Body of pancreas (tissue), 4 donors: ENCODE results near the gene SENP2. TPM values are rescaled to one million over a fixed set of nuclear protein-coding genes. Genes with fewer than 3 reads are reported as not detected.

Source experiments
- ATAC-seq: fragments of 150-250 bp; one replicate; pipeline ENCODE4 v1.9.1; 2016
- DNase-seq, 4 donors: peaks; one replicate each; pipeline ENCODE4 v3.0.0-alpha.2; 2019
- H3K27ac ChIP-seq, 4 donors: fragments of 200-600 bp; sonication (generic); 1 replicate in 3 of 4; 2 replicates in 1 of 4; pipeline versions ENCODE4 v1.5.1 to v1.6.1; 2016 to 2019; ENCODE audit warnings: mild to moderate bottlenecking in 1 of 4, mixed read lengths in 1 of 4, moderate library complexity in 1 of 4
- H3K27me3 ChIP-seq, 2 donors: fragments of 200-600 bp; sonication (generic); one replicate each; pipeline ENCODE4 v1.6.0; 2016; ENCODE audit warnings: mild to moderate bottlenecking in 1 of 2
- H3K36me3 ChIP-seq, 2 donors: fragments of 200-600 bp; sonication (generic); replicated peaks in 1 of 2; 2 replicates each; pipeline ENCODE4 v1.5.1; 2016; ENCODE audit warnings: low read depth in 2 of 2; ENCODE audit not compliant: insufficient read depth in 1 of 2
- H3K4me1 ChIP-seq: fragments of 200-600 bp; sonication (generic); one replicate; pipeline ENCODE4 v1.6.0; 2016
- H3K4me3 ChIP-seq, 2 donors: fragments of 200-600 bp; sonication (generic); 1 replicate in 1 of 2; 2 replicates in 1 of 2; pipeline ENCODE4 v1.5.1; 2016 to 2019
- H3K9me3 ChIP-seq, 3 donors: fragments of 200-600 bp; sonication (generic); 1 replicate in 2 of 3; 2 replicates in 1 of 3; pipeline ENCODE4 v1.5.1; 2016
- POLR2A ChIP-seq, 3 donors: fragments of 450-650 bp; IDR thresholded peaks; one replicate each; pipeline ENCODE4 v1.6.1; 2016; ENCODE audit warnings: antibody characterized with exemption in 3 of 3, mild to moderate bottlenecking in 2 of 3
- WGBS, 2 donors: methylation state at CpG; one replicate each; pipeline ENCODE4 v1.1.5; 2017; 5-methylcytosine and 5-hydroxymethylcytosine counted together
- intact Hi-C: fragments of 100-400 bp; cut with DNase I; formaldehyde crosslinking; loops from one replicate; pipeline ENCODE4 v1.15.1; 2023
- total RNA-seq, 2 donors: library from RNA; depleted of rRNA; stranded (reverse); fragments of >200 nt; gene quantifications; one replicate each; pipeline ENCODE4 v1.1.0, GENCODE V29; 2016
- TF ChIP-seq, protein P1 (sequence below), 7 experiments: fragments of 450-650 bp in 4 of 7; fragments of 200-600 bp in 3 of 7; sonication (generic) in 3 of 7; IDR thresholded peaks; one replicate each; pipeline ENCODE4 v1.5.1; 2016 to 2019; ENCODE audit warnings: antibody characterized with exemption in 7 of 7

SENP2 gene
- total RNA-seq, 2 donors from 2014 or later = 4.6 to 6.7 TPM

DNA sequence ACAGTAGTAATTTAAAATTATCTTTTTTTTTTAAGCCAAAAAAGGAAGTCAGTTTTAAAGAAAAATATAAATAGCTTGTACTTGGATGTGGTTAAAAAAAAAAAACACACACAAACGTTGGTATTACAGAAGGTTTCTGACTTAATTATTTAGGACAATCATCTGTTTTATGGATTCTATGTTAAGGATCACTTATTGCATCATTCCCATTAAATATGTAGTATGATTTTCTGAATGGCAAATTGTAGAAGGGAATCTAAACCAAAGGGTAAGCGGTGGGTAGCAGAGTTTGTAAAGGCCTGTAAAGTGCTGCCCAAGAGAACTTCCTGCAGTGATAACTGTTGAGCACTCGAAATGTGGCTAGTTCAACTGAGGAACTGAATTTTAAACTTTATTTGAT is 8.0 kb downstream of the SENP2 start:
- intact Hi-C loops = no loop called here
- H3K4me1 ChIP-seq = peaks cover 6% of the 10 kb centered on the region
- 56 to 73% methylated on average over 3 of the region's 3 CpGs for WGBS, 2 donors
- no peak overlapping the region for H3K4me3 ChIP-seq
- TF ChIP-seq, protein P1, sequence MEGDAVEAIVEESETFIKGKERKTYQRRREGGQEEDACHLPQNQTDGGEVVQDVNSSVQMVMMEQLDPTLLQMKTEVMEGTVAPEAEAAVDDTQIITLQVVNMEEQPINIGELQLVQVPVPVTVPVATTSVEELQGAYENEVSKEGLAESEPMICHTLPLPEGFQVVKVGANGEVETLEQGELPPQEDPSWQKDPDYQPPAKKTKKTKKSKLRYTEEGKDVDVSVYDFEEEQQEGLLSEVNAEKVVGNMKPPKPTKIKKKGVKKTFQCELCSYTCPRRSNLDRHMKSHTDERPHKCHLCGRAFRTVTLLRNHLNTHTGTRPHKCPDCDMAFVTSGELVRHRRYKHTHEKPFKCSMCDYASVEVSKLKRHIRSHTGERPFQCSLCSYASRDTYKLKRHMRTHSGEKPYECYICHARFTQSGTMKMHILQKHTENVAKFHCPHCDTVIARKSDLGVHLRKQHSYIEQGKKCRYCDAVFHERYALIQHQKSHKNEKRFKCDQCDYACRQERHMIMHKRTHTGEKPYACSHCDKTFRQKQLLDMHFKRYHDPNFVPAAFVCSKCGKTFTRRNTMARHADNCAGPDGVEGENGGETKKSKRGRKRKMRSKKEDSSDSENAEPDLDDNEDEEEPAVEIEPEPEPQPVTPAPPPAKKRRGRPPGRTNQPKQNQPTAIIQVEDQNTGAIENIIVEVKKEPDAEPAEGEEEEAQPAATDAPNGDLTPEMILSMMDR (IDR thresholded peaks at IDR 0.05) = no peak
- TF ChIP-seq POLR2A (IDR thresholded peaks at IDR 0.05) = no peak
- no peak overlapping the region for H3K27ac ChIP-seq
- H3K36me3 ChIP-seq = no peaks in the 10 kb centered on the region
- ATAC-seq (no peak), DNase-seq (no peak)
- H3K27me3 ChIP-seq = no peaks in the 10 kb centered on the region
- no peaks in the 10 kb centered on the region for H3K9me3 ChIP-seq

DNA sequence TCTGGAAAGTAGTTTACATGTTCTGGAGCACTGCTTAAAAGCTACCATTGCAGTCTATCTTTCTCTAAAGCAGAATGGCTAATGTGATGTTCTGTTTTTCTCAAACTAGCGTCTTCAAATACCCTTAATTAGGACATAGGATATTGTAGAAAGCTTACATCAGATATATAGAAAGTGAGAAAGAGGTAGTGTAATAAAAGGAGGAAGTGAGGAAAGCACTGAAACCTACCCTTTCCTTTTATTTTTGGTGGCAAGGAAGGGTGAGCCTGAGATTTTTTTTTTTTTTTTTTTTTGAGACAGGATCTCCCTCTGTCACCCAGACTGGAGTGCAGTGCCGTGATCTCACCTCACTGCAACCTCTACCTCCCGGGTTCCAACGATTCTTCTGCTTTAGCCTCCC is 9.4 kb downstream of the SENP2 start:
- DNase-seq (no peak), ATAC-seq (no peak)
- Histone ChIP-seq H3K4me3 (no peak overlapping the region), H3K27ac (no peak overlapping the region), H3K27me3 (no peaks in the 10 kb centered on the region), H3K36me3 (peaks cover 0 to 2% of the 10 kb centered on the region in 2 donors), H3K4me1 (no peaks in the 10 kb centered on the region), H3K9me3 (no peaks in the 10 kb centered on the region)
- WGBS, 2 donors = 75 to 93% methylated on average over 4 of the region's 4 CpGs
- intact Hi-C loops = no loop called here
- TF ChIP-seq, protein P1 (IDR thresholded peaks at IDR 0.05) = no peak
- TF ChIP-seq POLR2A (IDR thresholded peaks at IDR 0.05) = no peak

DNA sequence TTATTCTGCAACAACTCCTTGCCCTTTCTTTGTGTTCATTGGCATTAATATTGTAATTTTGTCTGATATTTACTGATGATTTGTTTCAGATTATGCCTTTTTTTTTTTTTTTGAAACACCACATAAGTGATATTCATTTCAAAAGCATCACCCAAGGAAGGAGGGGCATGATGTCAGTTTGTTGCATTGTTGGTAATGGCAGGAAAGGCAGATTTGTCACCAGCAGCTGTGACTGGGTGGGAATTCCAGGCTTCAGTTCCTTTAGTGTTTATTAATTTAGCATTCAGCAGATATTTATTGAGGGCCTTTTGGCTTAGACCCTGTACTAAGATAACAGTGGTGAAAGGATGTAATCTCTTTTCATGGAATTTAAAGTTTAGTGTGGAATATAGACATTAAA is 19.5 kb downstream of the SENP2 start:
- intact Hi-C loops = no loop called here
- no peak overlapping the region for H3K27ac ChIP-seq

DNA sequence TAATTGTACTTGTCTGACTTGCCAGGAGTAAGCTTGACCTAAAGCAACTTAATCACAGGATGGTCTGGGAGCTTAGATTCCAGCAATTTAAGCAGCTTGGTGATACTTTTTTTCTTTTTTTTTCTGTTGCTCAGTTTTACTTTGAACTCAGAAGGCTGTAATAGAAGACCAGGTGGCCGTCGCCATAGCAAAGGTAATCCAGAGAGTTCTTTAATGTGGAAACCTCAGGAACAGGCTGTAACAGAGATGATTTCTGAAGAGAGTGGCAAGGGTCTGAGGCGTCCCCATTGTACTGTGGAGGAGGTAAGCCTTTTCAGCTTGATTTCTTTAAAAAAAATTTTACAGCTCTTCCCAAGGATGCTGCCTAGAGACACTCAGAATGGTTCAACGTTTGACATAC is 20.1 kb downstream of the SENP2 start:
- Histone ChIP-seq H3K4me1 (peaks cover 3% of the 10 kb centered on the region), H3K27me3 (no peaks in the 10 kb centered on the region), H3K4me3 (no peak overlapping the region), H3K36me3 (peaks cover 14 to 33% of the 10 kb centered on the region in 2 donors), H3K27ac (no peak overlapping the region), H3K9me3 (no peaks in the 10 kb centered on the region)
- WGBS, 2 donors = 82 to 85% methylated on average over 4 of the region's 4 CpGs
- DNase-seq (no peak), ATAC-seq (no peak)
- intact Hi-C loops = no loop called here
- TF ChIP-seq, protein P1 (IDR thresholded peaks at IDR 0.05) = no peak
- no peak for TF ChIP-seq POLR2A (IDR thresholded peaks at IDR 0.05)

More for the DNA sequence above, 19.5 kb downstream of the SENP2 start:
- H3K36me3 ChIP-seq = peaks cover 14 to 33% of the 10 kb centered on the region in 2 donors
- no peaks in the 10 kb centered on the region for H3K9me3 ChIP-seq
- ATAC-seq = no peak
- no peaks in the 10 kb centered on the region for H3K27me3 ChIP-seq
- H3K4me3 ChIP-seq = no peak overlapping the region
- H3K4me1 ChIP-seq = peaks cover 3% of the 10 kb centered on the region
- TF ChIP-seq POLR2A (IDR thresholded peaks at IDR 0.05) = no peak
- TF ChIP-seq, protein P1 (IDR thresholded peaks at IDR 0.05) = no peak
- DNase-seq = no peak

DNA sequence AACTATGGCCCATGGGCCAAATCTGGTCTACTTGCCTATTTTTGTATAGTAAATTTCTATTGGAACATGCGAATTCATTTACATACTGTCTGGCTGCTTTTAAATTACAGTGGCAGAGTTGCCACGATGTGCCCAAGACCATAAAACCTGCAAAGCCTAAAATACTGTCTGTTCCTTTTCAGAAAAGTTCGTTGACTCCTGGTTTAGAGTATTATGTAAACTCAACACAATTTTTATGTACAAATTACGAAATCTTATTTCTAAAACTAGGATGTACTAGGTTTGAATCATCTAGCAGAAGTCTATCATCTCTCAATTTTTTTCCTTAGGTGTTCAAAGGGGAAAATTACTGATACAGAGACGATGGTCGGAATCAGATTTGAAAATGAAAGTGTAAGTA is 26.9 kb downstream of the SENP2 start:
- Histone ChIP-seq H3K36me3 (peaks cover 24 to 38% of the 10 kb centered on the region in 2 donors), H3K27me3 (no peaks in the 10 kb centered on the region), H3K9me3 (no peaks in the 10 kb centered on the region), H3K27ac (no peak overlapping the region), H3K4me3 (no peak overlapping the region), H3K4me1 (no peaks in the 10 kb centered on the region)
- ATAC-seq (no peak), DNase-seq (no peak)
- TF ChIP-seq, protein P1 (IDR thresholded peaks at IDR 0.05) = no peak
- no peak for TF ChIP-seq POLR2A (IDR thresholded peaks at IDR 0.05)
- WGBS, 2 donors = 87 to 92% methylated on average over 6 of the region's 6 CpGs
- intact Hi-C loops = no loop called here
